ENCODE measurements around the gene KCNK2. TPM values are rescaled to one million over a fixed set of nuclear protein-coding genes. Genes with fewer than 3 reads are reported as not detected.

Gene KCNK2
- total and polyA plus RNA-seq, 2 experiments from 2014 or later = 0.07 to 0.24 TPM

DNA sequence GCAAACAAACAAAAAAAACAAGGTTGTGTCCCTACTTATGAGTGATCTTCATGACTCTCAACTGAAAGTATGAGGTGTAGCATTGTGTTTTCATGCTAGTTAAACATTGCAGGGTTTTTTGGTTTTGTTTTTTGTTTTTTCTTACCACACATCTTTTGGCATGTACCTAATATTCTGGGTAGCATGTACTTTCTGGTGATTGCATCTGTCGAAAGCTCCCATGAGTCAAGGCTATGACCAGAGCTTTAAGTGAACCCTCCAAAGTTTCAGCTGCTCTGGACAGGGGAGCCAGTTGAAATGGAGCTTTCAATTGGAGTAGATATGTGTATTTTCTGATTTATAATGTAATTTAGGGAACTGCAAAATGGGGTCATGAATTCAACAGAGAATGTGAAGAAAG, 115.5 kb downstream of the KCNK2 start:
- Mint-ChIP-seq H3K4me1 (peaks cover 30% of the 10 kb centered on the region), H3K27ac (no peak overlapping the region), H3K9me3 (no peaks in the 10 kb centered on the region), H3K36me3 (ENCODE audit: low read depth) (no peaks in the 10 kb centered on the region), H3K4me3 (no peak overlapping the region), H3K27me3 (ENCODE audit: insufficient read depth, low read depth, poor library complexity) (no peaks in the 10 kb centered on the region)
- no peak overlapping the region for H3K4me3 ChIP-seq
- H3K4me1 ChIP-seq (ENCODE audit: insufficient read depth) = peaks cover 27% of the 10 kb centered on the region
- H3F3A ChIP-seq (replicated peaks; ENCODE audit: low read depth) = no peaks in the 10 kb centered on the region
- no peak for DNase-seq (ENCODE audit: low spot score)
- TF ChIP-seq, protein P1, sequence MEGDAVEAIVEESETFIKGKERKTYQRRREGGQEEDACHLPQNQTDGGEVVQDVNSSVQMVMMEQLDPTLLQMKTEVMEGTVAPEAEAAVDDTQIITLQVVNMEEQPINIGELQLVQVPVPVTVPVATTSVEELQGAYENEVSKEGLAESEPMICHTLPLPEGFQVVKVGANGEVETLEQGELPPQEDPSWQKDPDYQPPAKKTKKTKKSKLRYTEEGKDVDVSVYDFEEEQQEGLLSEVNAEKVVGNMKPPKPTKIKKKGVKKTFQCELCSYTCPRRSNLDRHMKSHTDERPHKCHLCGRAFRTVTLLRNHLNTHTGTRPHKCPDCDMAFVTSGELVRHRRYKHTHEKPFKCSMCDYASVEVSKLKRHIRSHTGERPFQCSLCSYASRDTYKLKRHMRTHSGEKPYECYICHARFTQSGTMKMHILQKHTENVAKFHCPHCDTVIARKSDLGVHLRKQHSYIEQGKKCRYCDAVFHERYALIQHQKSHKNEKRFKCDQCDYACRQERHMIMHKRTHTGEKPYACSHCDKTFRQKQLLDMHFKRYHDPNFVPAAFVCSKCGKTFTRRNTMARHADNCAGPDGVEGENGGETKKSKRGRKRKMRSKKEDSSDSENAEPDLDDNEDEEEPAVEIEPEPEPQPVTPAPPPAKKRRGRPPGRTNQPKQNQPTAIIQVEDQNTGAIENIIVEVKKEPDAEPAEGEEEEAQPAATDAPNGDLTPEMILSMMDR (conservative IDR thresholded peaks at IDR 0.05; ENCODE audit: low read depth in 2 of 2) = no peak
- TF ChIP-seq ZNF331 (CRISPR knock-in tag; IDR thresholded peaks at IDR 0.05; ENCODE audit: low read depth) = no peak
- no peak for TF ChIP-seq CREB1 (CRISPR knock-in tag; IDR thresholded peaks at IDR 0.05; ENCODE audit: low read depth)
- no peak for TF ChIP-seq POLR2AphosphoS5 (IDR thresholded peaks at IDR 0.05; ENCODE audit: low read depth)
- TF ChIP-seq EZH2phosphoT487 (IDR thresholded peaks at IDR 0.05; ENCODE audit: unreplicated experiment) = no peak
- TF ChIP-seq ZNF114 (CRISPR knock-in tag; IDR thresholded peaks at IDR 0.05) = no peak
- no peak for TF ChIP-seq NANOG (IDR thresholded peaks at IDR 0.05; ENCODE audit: borderline replicate concordance)
- no peak for TF ChIP-seq EZH2 (IDR thresholded peaks at IDR 0.05; ENCODE audit: low read depth, unreplicated experiment)
- TF ChIP-seq, protein P2, sequence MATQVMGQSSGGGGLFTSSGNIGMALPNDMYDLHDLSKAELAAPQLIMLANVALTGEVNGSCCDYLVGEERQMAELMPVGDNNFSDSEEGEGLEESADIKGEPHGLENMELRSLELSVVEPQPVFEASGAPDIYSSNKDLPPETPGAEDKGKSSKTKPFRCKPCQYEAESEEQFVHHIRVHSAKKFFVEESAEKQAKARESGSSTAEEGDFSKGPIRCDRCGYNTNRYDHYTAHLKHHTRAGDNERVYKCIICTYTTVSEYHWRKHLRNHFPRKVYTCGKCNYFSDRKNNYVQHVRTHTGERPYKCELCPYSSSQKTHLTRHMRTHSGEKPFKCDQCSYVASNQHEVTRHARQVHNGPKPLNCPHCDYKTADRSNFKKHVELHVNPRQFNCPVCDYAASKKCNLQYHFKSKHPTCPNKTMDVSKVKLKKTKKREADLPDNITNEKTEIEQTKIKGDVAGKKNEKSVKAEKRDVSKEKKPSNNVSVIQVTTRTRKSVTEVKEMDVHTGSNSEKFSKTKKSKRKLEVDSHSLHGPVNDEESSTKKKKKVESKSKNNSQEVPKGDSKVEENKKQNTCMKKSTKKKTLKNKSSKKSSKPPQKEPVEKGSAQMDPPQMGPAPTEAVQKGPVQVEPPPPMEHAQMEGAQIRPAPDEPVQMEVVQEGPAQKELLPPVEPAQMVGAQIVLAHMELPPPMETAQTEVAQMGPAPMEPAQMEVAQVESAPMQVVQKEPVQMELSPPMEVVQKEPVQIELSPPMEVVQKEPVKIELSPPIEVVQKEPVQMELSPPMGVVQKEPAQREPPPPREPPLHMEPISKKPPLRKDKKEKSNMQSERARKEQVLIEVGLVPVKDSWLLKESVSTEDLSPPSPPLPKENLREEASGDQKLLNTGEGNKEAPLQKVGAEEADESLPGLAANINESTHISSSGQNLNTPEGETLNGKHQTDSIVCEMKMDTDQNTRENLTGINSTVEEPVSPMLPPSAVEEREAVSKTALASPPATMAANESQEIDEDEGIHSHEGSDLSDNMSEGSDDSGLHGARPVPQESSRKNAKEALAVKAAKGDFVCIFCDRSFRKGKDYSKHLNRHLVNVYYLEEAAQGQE (IDR thresholded peaks at IDR 0.05; ENCODE audit: unreplicated experiment) = no peak
- TF ChIP-seq, protein P3, sequence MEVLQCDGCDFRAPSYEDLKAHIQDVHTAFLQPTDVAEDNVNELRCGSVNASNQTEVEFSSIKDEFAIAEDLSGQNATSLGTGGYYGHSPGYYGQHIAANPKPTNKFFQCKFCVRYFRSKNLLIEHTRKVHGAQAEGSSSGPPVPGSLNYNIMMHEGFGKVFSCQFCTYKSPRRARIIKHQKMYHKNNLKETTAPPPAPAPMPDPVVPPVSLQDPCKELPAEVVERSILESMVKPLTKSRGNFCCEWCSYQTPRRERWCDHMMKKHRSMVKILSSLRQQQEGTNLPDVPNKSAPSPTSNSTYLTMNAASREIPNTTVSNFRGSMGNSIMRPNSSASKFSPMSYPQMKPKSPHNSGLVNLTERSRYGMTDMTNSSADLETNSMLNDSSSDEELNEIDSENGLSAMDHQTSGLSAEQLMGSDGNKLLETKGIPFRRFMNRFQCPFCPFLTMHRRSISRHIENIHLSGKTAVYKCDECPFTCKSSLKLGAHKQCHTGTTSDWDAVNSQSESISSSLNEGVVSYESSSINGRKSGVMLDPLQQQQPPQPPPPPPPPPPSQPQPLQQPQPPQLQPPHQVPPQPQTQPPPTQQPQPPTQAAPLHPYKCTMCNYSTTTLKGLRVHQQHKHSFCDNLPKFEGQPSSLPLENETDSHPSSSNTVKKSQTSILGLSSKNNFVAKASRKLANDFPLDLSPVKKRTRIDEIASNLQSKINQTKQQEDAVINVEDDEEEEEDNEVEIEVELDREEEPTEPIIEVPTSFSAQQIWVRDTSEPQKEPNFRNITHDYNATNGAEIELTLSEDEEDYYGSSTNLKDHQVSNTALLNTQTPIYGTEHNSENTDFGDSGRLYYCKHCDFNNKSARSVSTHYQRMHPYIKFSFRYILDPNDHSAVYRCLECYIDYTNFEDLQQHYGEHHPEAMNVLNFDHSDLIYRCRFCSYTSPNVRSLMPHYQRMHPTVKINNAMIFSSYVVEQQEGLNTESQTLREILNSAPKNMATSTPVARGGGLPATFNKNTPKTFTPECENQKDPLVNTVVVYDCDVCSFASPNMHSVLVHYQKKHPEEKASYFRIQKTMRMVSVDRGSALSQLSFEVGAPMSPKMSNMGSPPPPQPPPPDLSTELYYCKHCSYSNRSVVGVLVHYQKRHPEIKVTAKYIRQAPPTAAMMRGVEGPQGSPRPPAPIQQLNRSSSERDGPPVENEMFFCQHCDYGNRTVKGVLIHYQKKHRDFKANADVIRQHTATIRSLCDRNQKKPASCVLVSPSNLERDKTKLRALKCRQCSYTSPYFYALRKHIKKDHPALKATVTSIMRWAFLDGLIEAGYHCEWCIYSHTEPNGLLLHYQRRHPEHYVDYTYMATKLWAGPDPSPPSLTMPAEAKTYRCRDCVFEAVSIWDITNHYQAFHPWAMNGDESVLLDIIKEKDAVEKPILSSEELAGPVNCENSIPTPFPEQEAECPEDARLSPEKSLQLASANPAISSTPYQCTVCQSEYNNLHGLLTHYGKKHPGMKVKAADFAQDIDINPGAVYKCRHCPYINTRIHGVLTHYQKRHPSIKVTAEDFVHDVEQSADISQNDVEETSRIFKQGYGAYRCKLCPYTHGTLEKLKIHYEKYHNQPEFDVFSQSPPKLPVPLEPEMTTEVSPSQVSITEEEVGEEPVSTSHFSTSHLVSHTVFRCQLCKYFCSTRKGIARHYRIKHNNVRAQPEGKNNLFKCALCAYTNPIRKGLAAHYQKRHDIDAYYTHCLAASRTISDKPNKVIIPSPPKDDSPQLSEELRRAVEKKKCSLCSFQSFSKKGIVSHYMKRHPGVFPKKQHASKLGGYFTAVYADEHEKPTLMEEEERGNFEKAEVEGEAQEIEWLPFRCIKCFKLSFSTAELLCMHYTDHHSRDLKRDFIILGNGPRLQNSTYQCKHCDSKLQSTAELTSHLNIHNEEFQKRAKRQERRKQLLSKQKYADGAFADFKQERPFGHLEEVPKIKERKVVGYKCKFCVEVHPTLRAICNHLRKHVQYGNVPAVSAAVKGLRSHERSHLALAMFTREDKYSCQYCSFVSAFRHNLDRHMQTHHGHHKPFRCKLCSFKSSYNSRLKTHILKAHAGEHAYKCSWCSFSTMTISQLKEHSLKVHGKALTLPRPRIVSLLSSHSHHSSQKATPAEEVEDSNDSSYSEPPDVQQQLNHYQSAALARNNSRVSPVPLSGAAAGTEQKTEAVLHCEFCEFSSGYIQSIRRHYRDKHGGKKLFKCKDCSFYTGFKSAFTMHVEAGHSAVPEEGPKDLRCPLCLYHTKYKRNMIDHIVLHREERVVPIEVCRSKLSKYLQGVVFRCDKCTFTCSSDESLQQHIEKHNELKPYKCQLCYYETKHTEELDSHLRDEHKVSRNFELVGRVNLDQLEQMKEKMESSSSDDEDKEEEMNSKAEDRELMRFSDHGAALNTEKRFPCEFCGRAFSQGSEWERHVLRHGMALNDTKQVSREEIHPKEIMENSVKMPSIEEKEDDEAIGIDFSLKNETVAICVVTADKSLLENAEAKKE (CRISPR knock-in tag; IDR thresholded peaks at IDR 0.05) = no peak
- TF ChIP-seq, protein P4, sequence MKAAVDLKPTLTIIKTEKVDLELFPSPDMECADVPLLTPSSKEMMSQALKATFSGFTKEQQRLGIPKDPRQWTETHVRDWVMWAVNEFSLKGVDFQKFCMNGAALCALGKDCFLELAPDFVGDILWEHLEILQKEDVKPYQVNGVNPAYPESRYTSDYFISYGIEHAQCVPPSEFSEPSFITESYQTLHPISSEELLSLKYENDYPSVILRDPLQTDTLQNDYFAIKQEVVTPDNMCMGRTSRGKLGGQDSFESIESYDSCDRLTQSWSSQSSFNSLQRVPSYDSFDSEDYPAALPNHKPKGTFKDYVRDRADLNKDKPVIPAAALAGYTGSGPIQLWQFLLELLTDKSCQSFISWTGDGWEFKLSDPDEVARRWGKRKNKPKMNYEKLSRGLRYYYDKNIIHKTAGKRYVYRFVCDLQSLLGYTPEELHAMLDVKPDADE (IDR thresholded peaks at IDR 0.05) = no peak
- TF ChIP-seq JUNB (IDR thresholded peaks at IDR 0.05; ENCODE audit: unreplicated experiment) = no peak
- TF ChIP-seq STAT1 (IDR thresholded peaks at IDR 0.05; ENCODE audit: unreplicated experiment) = no peak
- H3K4me2 ChIP-seq = no peak overlapping the region
- no peaks in the 10 kb centered on the region for H4K20me1 ChIP-seq (replicated peaks; ENCODE audit: insufficient read depth)
- H2AFZ ChIP-seq = peak overlapping the region; percentile 23
- no peaks in the 10 kb centered on the region for H3K79me2 ChIP-seq (replicated peaks; ENCODE audit: insufficient read depth)
- H3K27ac ChIP-seq (ENCODE audit: low read depth) = no peak overlapping the region
- no peaks in the 10 kb centered on the region for H3K27me3 ChIP-seq (ENCODE audit: insufficient read depth)
- H3K36me3 ChIP-seq (ENCODE audit: insufficient read depth) = no peaks in the 10 kb centered on the region
- no peaks in the 10 kb centered on the region for H3K9me2 ChIP-seq (ENCODE audit: insufficient read depth)
- no peak for ATAC-seq

All from GM23338 (cell line).